ENCODE results near the gene ZNF697. TPM values are rescaled to one million over a fixed set of nuclear protein-coding genes. Genes with fewer than 3 reads are reported as not detected.
"Not testable (repeated sequence)": the region's sequence is repeated elsewhere in the genome, so short reads cannot be mapped to it uniquely, and the experiment has no call there.

Gene ZNF697
- total and polyA plus RNA-seq, 8 donors, result 0.78 to 11.9 (median 2.1) TPM

DNA sequence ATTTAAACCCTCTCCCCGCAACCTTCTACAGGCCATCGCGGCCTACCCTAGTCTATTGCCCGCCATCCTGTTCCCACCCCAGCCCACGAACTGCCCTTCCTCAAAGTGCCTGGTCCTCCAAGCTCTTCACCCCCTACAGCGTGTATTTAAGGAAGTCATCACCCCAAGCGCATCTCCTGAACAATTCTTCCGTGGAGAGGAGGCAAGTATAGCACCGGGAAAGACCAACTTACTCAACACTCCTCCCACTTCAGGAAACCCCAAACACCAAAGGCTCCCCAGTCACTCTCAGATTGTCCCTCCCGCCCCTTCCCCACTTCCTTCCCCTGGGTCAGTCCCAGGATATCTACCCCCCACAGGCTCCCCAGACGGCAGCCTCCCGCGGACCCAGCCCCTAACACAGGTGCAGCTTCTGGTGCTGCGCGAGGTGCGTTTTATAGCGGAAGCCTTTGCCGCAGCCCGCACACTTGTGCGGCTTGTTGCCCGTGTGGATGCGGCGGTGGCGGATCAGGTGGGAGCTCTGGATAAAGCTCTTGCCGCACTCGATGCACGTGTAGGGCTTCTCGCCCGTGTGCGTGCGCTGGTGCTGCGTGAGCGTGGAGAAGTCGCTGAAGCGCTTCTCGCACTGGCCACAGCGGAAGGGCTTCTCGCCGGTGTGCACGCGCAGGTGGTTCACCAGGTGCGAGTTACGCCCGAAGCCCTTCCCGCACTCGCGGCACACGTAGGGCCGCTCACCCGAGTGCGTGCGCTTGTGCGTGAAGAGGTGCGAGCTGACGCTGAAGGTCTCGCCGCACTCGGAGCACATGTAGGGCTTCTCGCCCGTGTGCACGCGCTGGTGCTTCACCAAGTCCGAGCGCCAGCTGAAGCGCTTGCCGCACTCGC, 25.5 kb downstream of the ZNF697 start:
- H3K4me3 ChIP-seq, result no peak overlapping the region
- H3K9me3 ChIP-seq, result no peaks in the 10 kb centered on the region
- H3K36me3 ChIP-seq, result peaks cover 14 to 37% (median 35%) of the 10 kb centered on the region in 4 donors
- H3K4me1 ChIP-seq, result peaks cover 4 to 25% (median 15%) of the 10 kb centered on the region in 4 donors
- no peak for DNase-seq
- TF ChIP-seq CTCF (IDR thresholded peaks at IDR 0.05) (no peak), POLR2A (IDR thresholded peaks at IDR 0.05) (no peak), EP300 (IDR thresholded peaks at IDR 0.05) (no peak), POLR2AphosphoS5 (IDR thresholded peaks at IDR 0.05) (no peak)
- no peaks in the 10 kb centered on the region for H3K27me3 ChIP-seq
- intact Hi-C loops (cut with DNase I; ENCODE audit: low total_unique reads), result no loop called here
- no peak overlapping the region for H3K27ac ChIP-seq
- WGBS, 5 donors, result 94 to 97% (median 97%) methylated on average over 49 to 67 of the region's 67 CpGs

- intact Hi-C loops (cut with DNase I; ENCODE audit: low total_unique reads), result no loop called here
- WGBS, 5 donors, result 51 to 64% (median 58%) methylated on average over 4 of the region's 4 CpGs
- no peak overlapping the region for H3K4me3 ChIP-seq
- TF ChIP-seq CTCF (IDR thresholded peaks at IDR 0.05) (no peak), POLR2AphosphoS5 (IDR thresholded peaks at IDR 0.05) (no peak), POLR2A (IDR thresholded peaks at IDR 0.05) (no peak), EP300 (IDR thresholded peaks at IDR 0.05) (no peak)
- H3K27ac ChIP-seq, result no peak overlapping the region
- peaks cover 0 to 18% (median 10%) of the 10 kb centered on the region in 4 donors for H3K4me1 ChIP-seq
- peak in 1 of 2 donors; percentile 39 for DNase-seq
- H3K9me3 ChIP-seq, result no peaks in the 10 kb centered on the region
- no peaks in the 10 kb centered on the region for H3K27me3 ChIP-seq
- H3K36me3 ChIP-seq, result peaks cover 14 to 37% (median 35%) of the 10 kb centered on the region in 4 donors
Observed at GRCh38 chr1:119621705-119622104, 26.4 kb downstream of the ZNF697 start.

DNA sequence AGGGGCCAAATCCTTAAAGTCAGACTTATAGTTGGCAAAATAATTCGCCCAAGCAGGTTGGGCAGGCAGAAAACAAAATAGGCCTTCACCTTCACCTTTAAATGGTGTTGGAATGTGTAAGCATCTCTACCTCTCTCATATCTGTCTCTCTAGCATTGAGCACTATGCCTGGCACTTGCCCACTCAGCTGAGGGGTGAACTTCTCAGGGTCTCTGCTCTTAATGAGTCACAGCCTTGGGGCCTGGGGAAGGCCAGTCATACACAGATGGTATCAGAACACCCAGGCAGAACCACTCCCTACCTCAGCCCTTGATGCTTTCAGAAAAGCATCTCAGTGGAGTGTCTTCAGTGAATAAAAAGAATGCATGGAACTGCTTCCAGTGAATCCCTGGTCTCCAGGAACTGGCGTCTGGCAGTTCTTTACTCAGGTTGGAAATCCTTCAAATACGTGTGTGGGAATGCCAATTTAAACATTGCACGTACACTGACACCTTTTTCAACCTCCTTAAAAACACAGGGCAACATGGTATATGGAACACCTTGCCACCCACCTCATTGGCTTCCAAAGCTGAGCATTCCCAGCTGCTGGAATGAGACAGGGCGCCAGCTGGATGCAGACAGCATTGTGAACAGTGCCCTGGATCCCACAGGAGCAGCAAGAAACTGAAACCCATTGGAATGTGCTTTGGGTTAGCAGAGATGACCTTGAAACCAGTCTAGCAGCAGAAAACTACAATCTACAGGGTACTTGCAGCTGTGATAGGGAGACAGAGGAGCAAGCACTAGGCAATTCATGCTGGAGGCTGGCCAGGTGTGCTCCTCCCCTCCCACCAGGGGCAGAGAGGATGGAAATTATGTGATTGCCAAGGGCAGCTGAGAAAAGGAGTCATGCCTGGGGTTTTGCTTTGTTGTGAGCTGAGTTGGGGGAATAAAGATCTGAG, 30.0 kb downstream of the ZNF697 start:
- WGBS, 5 donors, result 39 to 53% (median 47%) methylated on average over 5 of the region's 5 CpGs
- peak; percentile 55 to 67 for DNase-seq
- Histone ChIP-seq H3K4me3 (no peak overlapping the region), H3K36me3 (peaks cover 7 to 9% (median 8%) of the 10 kb centered on the region in 4 donors), H3K27ac (peak overlapping the region in 3 of 5 donors; percentile 3 to 62 (median 32)), H3K27me3 (no peaks in the 10 kb centered on the region), H3K9me3 (no peaks in the 10 kb centered on the region), H3K4me1 (peaks cover 0 to 27% (median 10%) of the 10 kb centered on the region in 4 donors)
- TF ChIP-seq POLR2AphosphoS5 (IDR thresholded peaks at IDR 0.05) (no peak), POLR2A (IDR thresholded peaks at IDR 0.05) (no peak), CTCF (IDR thresholded peaks at IDR 0.05) (no peak), EP300 (IDR thresholded peaks at IDR 0.05) (no peak)
- intact Hi-C loops (cut with DNase I; ENCODE audit: low total_unique reads), result no loop called here

- DNase-seq; H3K36me3 ChIP-seq; H3K4me3 ChIP-seq; H3K9me3 ChIP-seq; H3K27me3 ChIP-seq; intact Hi-C loops (cut with DNase I; ENCODE audit: low total_unique reads): not testable (repeated sequence)
- peaks cover 0 to 27% (median 10%) of the 10 kb centered on the region in 4 donors for H3K4me1 ChIP-seq
- H3K27ac ChIP-seq, result peak overlapping the region in 1 of 5 donors; percentile 5
- 33 to 67% (median 44%) methylated on average over 1 of the region's 1 CpG for WGBS, 5 donors
Observed at GRCh38 chr1:119616748-119617147, 31.3 kb downstream of the ZNF697 start.

DNA sequence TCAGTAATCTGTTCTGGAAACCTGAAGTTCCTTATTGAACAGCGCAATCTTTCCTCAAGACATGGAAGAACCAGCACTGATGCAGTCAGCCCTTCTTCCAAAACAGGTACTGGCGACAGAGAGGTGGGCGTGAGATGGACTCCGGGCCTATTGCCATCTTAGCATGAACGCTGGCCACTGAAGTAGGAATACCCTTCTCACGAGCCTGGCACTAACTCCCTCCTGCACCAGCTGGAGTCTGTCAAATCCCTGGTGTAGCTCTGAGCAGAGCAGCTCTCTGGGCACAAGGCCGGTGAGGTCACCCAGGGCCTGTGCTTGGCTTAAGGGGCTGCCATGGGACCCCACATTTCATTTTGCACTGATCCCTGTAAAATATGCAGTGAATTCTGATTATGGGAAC, 33.0 kb downstream of the ZNF697 start:
- H3K27me3 ChIP-seq; H3K4me3 ChIP-seq; H3K9me3 ChIP-seq; H3K27ac ChIP-seq; DNase-seq; H3K36me3 ChIP-seq; intact Hi-C loops (cut with DNase I; ENCODE audit: low total_unique reads): not testable (repeated sequence)
- WGBS, 5 donors, result 65 to 77% (median 68%) methylated on average over 7 of the region's 7 CpGs
- H3K4me1 ChIP-seq, result peaks cover 0 to 27% (median 10%) of the 10 kb centered on the region in 4 donors

Data from stomach (tissue), 9 donors.